ENCODE data around the gene ZNF3. TPM values are rescaled to one million over a fixed set of nuclear protein-coding genes. Genes with fewer than 3 reads are reported as not detected.

The ZNF3 gene
- total RNA-seq, 1 donor from 2014 or later: 12.9 TPM

DNA sequence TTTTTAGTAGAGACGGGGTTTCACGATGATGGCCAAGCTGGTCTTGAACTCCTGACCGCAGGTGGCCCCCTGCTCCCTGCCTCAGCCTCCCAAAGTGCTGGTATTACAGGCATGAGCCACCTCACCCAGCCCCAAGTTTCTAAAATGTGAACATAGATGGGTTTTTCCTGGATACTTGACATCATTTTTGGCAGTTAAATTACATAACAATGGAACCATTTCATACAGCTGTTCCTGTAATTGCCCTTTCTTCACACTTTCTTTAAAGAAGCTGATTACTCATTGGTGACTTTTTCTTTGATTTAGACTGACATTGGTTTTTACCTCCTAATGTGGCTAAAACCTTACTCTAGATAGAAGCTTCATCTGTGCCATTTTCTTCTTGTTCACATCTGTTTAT is 60.2 kb downstream of the ZNF3 start:
- DNase-seq: no peak
- Histone ChIP-seq H3K4me1 (peaks cover 50% of the 10 kb centered on the region), H3K4me3 (no peak overlapping the region), H3K27ac (replicated peaks) (no peak overlapping the region), H3K9me3 (replicated peaks) (no peaks in the 10 kb centered on the region), H3K27me3 (ENCODE audit: low read depth) (no peaks in the 10 kb centered on the region), H3K36me3 (peaks cover 38% of the 10 kb centered on the region)
- intact Hi-C loops (cut with micrococcal nuclease): no loop called here
- TF ChIP-seq, protein P1, sequence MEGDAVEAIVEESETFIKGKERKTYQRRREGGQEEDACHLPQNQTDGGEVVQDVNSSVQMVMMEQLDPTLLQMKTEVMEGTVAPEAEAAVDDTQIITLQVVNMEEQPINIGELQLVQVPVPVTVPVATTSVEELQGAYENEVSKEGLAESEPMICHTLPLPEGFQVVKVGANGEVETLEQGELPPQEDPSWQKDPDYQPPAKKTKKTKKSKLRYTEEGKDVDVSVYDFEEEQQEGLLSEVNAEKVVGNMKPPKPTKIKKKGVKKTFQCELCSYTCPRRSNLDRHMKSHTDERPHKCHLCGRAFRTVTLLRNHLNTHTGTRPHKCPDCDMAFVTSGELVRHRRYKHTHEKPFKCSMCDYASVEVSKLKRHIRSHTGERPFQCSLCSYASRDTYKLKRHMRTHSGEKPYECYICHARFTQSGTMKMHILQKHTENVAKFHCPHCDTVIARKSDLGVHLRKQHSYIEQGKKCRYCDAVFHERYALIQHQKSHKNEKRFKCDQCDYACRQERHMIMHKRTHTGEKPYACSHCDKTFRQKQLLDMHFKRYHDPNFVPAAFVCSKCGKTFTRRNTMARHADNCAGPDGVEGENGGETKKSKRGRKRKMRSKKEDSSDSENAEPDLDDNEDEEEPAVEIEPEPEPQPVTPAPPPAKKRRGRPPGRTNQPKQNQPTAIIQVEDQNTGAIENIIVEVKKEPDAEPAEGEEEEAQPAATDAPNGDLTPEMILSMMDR (IDR thresholded peaks at IDR 0.05; ENCODE audit: borderline replicate concordance): no peak

Small RNA genes within 50 kb of the gene (microRNA-seq; reads per million reads assigned to microRNA genes)
- gene MIR106B: 1,309 reads per million, percentile 86 among the genes with 10 or more reads in this experiment
- gene MIR25: 305 reads per million, percentile 69 among the genes with 10 or more reads in this experiment
- gene MIR93: 2,108 reads per million, percentile 89 among the genes with 10 or more reads in this experiment

Other genes with a start within 250 kb of the ZNF3 start
- gene OR2AE1, start 204.7 kb downstream of the ZNF3 start, total RNA-seq: not detected
- 7.1 TPM for gene TRIM4, start 162.2 kb downstream of the ZNF3 start, total RNA-seq
- gene GJC3, start 152.1 kb downstream of the ZNF3 start, total RNA-seq: 0.27 TPM
- 85.5 TPM for gene AZGP1, start 105.7 kb downstream of the ZNF3 start, total RNA-seq
- 37.1 TPM for gene ZKSCAN1, start 66.1 kb downstream of the ZNF3 start, total RNA-seq
- 6.4 TPM for gene ZSCAN21, start 31.9 kb downstream of the ZNF3 start, total RNA-seq
- 114 TPM for gene COPS6, start 7.2 kb upstream of the ZNF3 start, total RNA-seq
- 21.1 TPM for gene MCM7, start 19.7 kb upstream of the ZNF3 start, total RNA-seq
- gene AP4M1, start 19.9 kb upstream of the ZNF3 start, total RNA-seq: 11.8 TPM
- 34.1 TPM for gene TAF6, start 37.6 kb upstream of the ZNF3 start, total RNA-seq
- 8.5 TPM for gene CNPY4, start 37.9 kb upstream of the ZNF3 start, total RNA-seq
- gene MBLAC1, start 45.2 kb upstream of the ZNF3 start, total RNA-seq: 2.0 TPM
- gene LAMTOR4, start 67.2 kb upstream of the ZNF3 start, total RNA-seq: 100 TPM
- gene TRAPPC14, start 77.0 kb upstream of the ZNF3 start, total RNA-seq: 7.1 TPM
- gene GAL3ST4, start 86.9 kb upstream of the ZNF3 start, total RNA-seq: 1.5 TPM
- gene GPC2, start 95.7 kb upstream of the ZNF3 start, total RNA-seq: 0.25 TPM
- 0.74 TPM for gene STAG3, start 96.2 kb upstream of the ZNF3 start, total RNA-seq
- not detected for gene PVRIG, start 138.2 kb upstream of the ZNF3 start, total RNA-seq
- gene SPDYE3, start 226.0 kb upstream of the ZNF3 start, total RNA-seq: not detected